ENCODE results near the gene CDT1.
A peak's percentile ranks its signal among the peaks of the same experiment; 100 is the strongest.

CDT1 gene

DNA sequence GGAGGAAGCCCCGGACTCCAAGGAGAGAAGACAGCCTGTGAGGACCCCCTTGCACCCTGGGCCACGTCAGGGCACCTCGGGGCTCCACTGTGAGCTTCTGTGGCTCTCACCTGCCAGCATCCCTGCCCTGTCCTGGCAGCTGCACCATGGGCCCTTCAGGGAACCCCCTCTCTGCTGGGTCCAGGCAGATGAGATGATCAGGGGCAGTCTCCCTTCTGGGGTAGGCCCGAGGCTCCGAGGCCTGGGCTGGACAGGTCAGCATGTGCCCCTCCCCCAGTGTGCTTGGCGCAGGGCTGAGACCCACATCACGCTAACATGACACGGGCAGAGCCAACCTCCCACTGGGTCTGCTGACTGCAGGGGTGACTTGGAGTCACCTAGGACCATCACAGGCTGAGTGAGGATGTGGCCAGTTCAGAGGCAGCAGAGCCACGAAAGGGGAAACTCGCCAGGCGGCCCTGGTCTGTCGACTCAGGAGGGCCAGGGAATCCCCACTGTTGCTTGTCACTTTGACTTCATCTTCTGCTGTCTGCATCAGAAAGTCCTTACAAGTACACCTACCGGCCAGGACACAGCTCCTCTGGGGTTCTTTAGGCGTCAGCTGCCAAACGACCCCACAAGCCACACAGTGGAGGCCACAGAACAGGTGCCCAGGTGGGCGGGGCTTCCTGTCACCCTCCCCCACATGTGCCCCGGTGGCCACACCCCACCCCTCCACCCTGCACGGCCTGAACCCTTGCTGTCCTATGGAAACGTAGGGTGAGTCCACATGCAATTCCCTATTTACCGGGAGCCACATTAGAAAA lies 50.9 kb downstream of the CDT1 start:
- Histone ChIP-seq H3K9me3 (replicated peaks in 1 of 2; ENCODE audit: control insufficient read depth in 2 of 2, insufficient read depth in 1 of 2, low read depth in 1 of 2, low read length in 2 of 2) (no peaks in the 10 kb centered on the region), H3K18ac (ENCODE audit: low read length) (no peak overlapping the region), H2AK5ac (ENCODE audit: low read depth, low read length) (no peak overlapping the region), H3K4me1 (ENCODE audit: control insufficient read depth in 2 of 2, insufficient read depth in 1 of 2, low read depth in 1 of 2, low read length in 2 of 2) (peaks cover 11 to 26% of the 10 kb centered on the region in 2 donors), H2BK12ac (ENCODE audit: low read length) (no peak overlapping the region), H4K8ac (ENCODE audit: low read depth, low read length) (no peak overlapping the region), H2AFZ (ENCODE audit: low read length) (no peak overlapping the region), H3K4me2 (ENCODE audit: insufficient read depth, low read length, poor library complexity, severe bottlenecking) (no peak overlapping the region), H3K27me3 (ENCODE audit: control insufficient read depth in 3 of 3, insufficient read depth in 3 of 3, low read depth in 1 of 3, low read length in 3 of 3) (no peaks in the 10 kb centered on the region), H3K23ac (ENCODE audit: low read depth, low read length, poor library complexity) (peak overlapping the region; percentile 27), H3K14ac (ENCODE audit: low read length) (no peak overlapping the region), H3K4ac (ENCODE audit: low read length) (no peak overlapping the region), H2BK120ac (ENCODE audit: low read depth, low read length) (no peak overlapping the region), H2BK15ac (ENCODE audit: low read length) (no peak overlapping the region), H4K91ac (ENCODE audit: low read depth, low read length, poor library complexity) (no peak overlapping the region), H2BK5ac (ENCODE audit: low read length) (no peak overlapping the region), H3K27ac (replicated peaks; ENCODE audit: low read length) (no peak overlapping the region), H3K4me3 (ENCODE audit: low read length in 2 of 2) (no peak overlapping the region), H3K9ac (ENCODE audit: low read depth, low read length, poor library complexity) (peak overlapping the region; percentile 34), H3K36me3 (replicated peaks in 1 of 2; ENCODE audit: control insufficient read depth in 2 of 2, insufficient read depth in 2 of 2, low read length in 2 of 2) (peaks cover 6 to 7% of the 10 kb centered on the region in 2 donors), H3K79me1 (ENCODE audit: low read depth, low read length) (peaks cover 16% of the 10 kb centered on the region)
- WGBS, 2 donors (ENCODE audit: extremely low coverage in 2 of 2, insufficient read length in 2 of 2, insufficient replicate concordance in 1 of 2), result no CpG with 5 or more reads among the region's 20 CpGs
- DNase-seq (ENCODE audit: low spot score), result no peak

DNA sequence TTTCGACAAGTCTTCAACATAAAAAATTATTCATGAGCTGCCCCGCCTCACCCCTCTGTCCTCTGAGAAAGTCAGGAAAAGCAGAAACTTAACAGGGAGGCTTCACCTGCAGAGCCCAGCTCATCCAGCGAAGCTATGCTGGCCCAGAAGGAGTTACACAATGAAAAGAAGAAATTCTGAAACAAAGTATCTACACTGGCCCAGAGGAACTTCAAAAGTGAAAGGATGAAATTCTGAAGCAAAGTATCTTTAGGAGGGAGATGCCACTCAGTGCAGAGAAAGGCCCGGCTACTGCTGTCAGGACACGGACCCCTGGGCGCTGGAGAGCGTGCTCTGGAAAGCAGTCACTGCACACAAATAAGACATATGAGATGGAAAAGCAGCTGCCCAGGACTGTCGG lies 51.6 kb downstream of the CDT1 start:
- Histone ChIP-seq H3K27ac (replicated peaks; ENCODE audit: low read length) (no peak overlapping the region), H3K36me3 (replicated peaks in 1 of 2; ENCODE audit: control insufficient read depth in 2 of 2, insufficient read depth in 2 of 2, low read length in 2 of 2) (peaks cover 12 to 14% of the 10 kb centered on the region in 2 donors), H4K8ac (ENCODE audit: low read depth, low read length) (no peak overlapping the region), H2BK120ac (ENCODE audit: low read depth, low read length) (no peak overlapping the region), H2AK5ac (ENCODE audit: low read depth, low read length) (no peak overlapping the region), H3K9me3 (replicated peaks in 1 of 2; ENCODE audit: control insufficient read depth in 2 of 2, insufficient read depth in 1 of 2, low read depth in 1 of 2, low read length in 2 of 2) (no peaks in the 10 kb centered on the region), H2AFZ (ENCODE audit: low read length) (no peak overlapping the region), H3K4ac (ENCODE audit: low read length) (no peak overlapping the region), H3K27me3 (ENCODE audit: control insufficient read depth in 3 of 3, insufficient read depth in 3 of 3, low read depth in 1 of 3, low read length in 3 of 3) (no peaks in the 10 kb centered on the region), H2BK5ac (ENCODE audit: low read length) (no peak overlapping the region), H2BK12ac (ENCODE audit: low read length) (no peak overlapping the region), H3K4me2 (ENCODE audit: insufficient read depth, low read length, poor library complexity, severe bottlenecking) (no peak overlapping the region), H4K91ac (ENCODE audit: low read depth, low read length, poor library complexity) (no peak overlapping the region), H3K4me3 (ENCODE audit: low read length in 2 of 2) (no peak overlapping the region), H3K9ac (ENCODE audit: low read depth, low read length, poor library complexity) (no peak overlapping the region), H3K18ac (ENCODE audit: low read length) (no peak overlapping the region), H3K23ac (ENCODE audit: low read depth, low read length, poor library complexity) (no peak overlapping the region), H3K14ac (ENCODE audit: low read length) (no peak overlapping the region), H3K4me1 (ENCODE audit: control insufficient read depth in 2 of 2, insufficient read depth in 1 of 2, low read depth in 1 of 2, low read length in 2 of 2) (peaks cover 11 to 26% of the 10 kb centered on the region in 2 donors), H3K79me1 (ENCODE audit: low read depth, low read length) (peaks cover 13% of the 10 kb centered on the region), H2BK15ac (ENCODE audit: low read length) (no peak overlapping the region)
- 100% methylated on average over 1 of the region's 8 CpGs for WGBS, 2 donors (ENCODE audit: extremely low coverage in 2 of 2, insufficient read length in 2 of 2, insufficient replicate concordance in 1 of 2)
- DNase-seq (ENCODE audit: low spot score), result no peak

DNA sequence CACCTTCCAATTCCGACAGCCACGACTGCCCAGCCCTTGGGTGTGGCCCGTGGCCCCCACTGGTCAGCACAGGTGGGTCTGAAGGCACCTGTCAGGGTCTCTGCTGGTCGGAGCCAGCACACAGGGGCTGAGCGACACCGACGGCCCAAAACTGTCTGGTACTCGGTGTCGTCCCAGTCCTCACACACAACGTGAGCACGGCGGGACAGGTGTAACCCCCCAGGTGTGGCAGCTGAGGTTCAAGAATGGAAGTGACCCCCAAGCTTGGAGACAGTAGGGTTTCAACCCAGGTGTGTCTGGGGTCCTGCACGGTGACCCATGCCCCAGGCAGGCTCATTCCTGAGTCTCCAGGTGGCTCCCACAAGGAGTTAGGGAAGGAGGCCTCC lies 52.1 kb downstream of the CDT1 start:
- peak overlapping the region; percentile 86 for H3K18ac ChIP-seq (ENCODE audit: low read length)
- H4K8ac ChIP-seq (ENCODE audit: low read depth, low read length), result no peak overlapping the region
- no peak overlapping the region for H2BK5ac ChIP-seq (ENCODE audit: low read length)
- H4K91ac ChIP-seq (ENCODE audit: low read depth, low read length, poor library complexity), result no peak overlapping the region
- no peaks in the 10 kb centered on the region for H3K9me3 ChIP-seq (replicated peaks in 1 of 2; ENCODE audit: control insufficient read depth in 2 of 2, insufficient read depth in 1 of 2, low read depth in 1 of 2, low read length in 2 of 2)
- peaks cover 13% of the 10 kb centered on the region for H3K79me1 ChIP-seq (ENCODE audit: low read depth, low read length)
- no peak for DNase-seq (ENCODE audit: low spot score)
- peak overlapping the region; percentile 45 for H2BK15ac ChIP-seq (ENCODE audit: low read length)
- peak overlapping the region; percentile 92 for H3K4me2 ChIP-seq (ENCODE audit: insufficient read depth, low read length, poor library complexity, severe bottlenecking)
- H3K4me1 ChIP-seq (ENCODE audit: control insufficient read depth in 2 of 2, insufficient read depth in 1 of 2, low read depth in 1 of 2, low read length in 2 of 2), result peaks cover 11 to 26% of the 10 kb centered on the region in 2 donors
- H2BK120ac ChIP-seq (ENCODE audit: low read depth, low read length), result no peak overlapping the region
- peak overlapping the region; percentile 46 for H3K4ac ChIP-seq (ENCODE audit: low read length)
- no peaks in the 10 kb centered on the region for H3K27me3 ChIP-seq (ENCODE audit: control insufficient read depth in 3 of 3, insufficient read depth in 3 of 3, low read depth in 1 of 3, low read length in 3 of 3)
- WGBS, 2 donors (ENCODE audit: extremely low coverage in 2 of 2, insufficient read length in 2 of 2, insufficient replicate concordance in 1 of 2), result no CpG with 5 or more reads among the region's 13 CpGs
- no peak overlapping the region for H2AFZ ChIP-seq (ENCODE audit: low read length)
- H3K36me3 ChIP-seq (replicated peaks in 1 of 2; ENCODE audit: control insufficient read depth in 2 of 2, insufficient read depth in 2 of 2, low read length in 2 of 2), result peaks cover 15 to 19% of the 10 kb centered on the region in 2 donors
- H2BK12ac ChIP-seq (ENCODE audit: low read length), result peak overlapping the region; percentile 49
- no peak overlapping the region for H3K27ac ChIP-seq (replicated peaks; ENCODE audit: low read length)
- peak overlapping the region; percentile 89 for H3K9ac ChIP-seq (ENCODE audit: low read depth, low read length, poor library complexity)
- peak overlapping the region; percentile 75 for H3K23ac ChIP-seq (ENCODE audit: low read depth, low read length, poor library complexity)
- H3K4me3 ChIP-seq (ENCODE audit: low read length in 2 of 2), result peak overlapping the region; percentile 52 to 87
- peak overlapping the region; percentile 74 for H2AK5ac ChIP-seq (ENCODE audit: low read depth, low read length)
- peak overlapping the region; percentile 64 for H3K14ac ChIP-seq (ENCODE audit: low read length)

DNA sequence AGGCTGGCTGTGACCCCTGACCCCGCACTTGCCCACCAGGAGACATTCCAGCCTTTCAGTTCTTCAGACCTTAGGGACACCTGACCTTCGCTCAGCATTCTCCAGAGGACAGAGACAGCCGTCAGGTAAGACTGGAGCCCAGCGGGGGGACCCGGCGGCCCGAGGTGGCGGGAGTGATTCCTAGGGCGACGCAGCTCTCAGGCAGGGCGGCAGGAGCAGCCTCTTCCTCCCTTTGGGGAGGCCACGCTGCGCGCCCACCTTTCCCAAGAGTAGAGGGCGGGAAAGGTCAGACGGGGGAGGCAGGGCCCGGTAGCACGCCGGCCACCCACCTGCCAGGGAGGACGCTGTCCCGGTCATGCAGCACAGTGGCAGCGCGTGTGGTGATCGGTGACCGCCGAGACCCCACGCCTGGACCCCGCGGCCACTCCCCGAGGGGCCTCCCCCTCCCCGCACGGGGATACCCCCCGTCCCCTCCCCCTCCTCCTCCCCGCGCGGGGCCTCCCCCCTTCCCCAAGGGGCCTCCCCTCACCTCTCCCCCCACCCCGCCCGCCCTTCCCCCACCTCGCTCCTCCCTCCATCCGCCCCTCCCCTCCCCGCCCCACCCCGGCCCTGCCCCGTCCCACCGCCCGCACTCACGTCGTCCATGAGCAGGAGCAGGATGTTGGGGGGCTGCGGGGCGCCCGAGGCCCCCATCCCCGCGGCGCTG lies 52.7 kb downstream of the CDT1 start:
- H4K91ac ChIP-seq (ENCODE audit: low read depth, low read length, poor library complexity), result no peak overlapping the region
- peak overlapping the region; percentile 92 for H2AFZ ChIP-seq (ENCODE audit: low read length)
- no peaks in the 10 kb centered on the region for H3K27me3 ChIP-seq (ENCODE audit: control insufficient read depth in 3 of 3, insufficient read depth in 3 of 3, low read depth in 1 of 3, low read length in 3 of 3)
- H3K14ac ChIP-seq (ENCODE audit: low read length), result peak overlapping the region; percentile 64
- peaks cover 16 to 25% of the 10 kb centered on the region in 2 donors for H3K36me3 ChIP-seq (replicated peaks in 1 of 2; ENCODE audit: control insufficient read depth in 2 of 2, insufficient read depth in 2 of 2, low read length in 2 of 2)
- peak overlapping the region; percentile 92 for H3K4me2 ChIP-seq (ENCODE audit: insufficient read depth, low read length, poor library complexity, severe bottlenecking)
- H2BK12ac ChIP-seq (ENCODE audit: low read length), result no peak overlapping the region
- peaks cover 13% of the 10 kb centered on the region for H3K79me1 ChIP-seq (ENCODE audit: low read depth, low read length)
- peak; percentile 37 for DNase-seq (ENCODE audit: low spot score)
- peak overlapping the region; percentile 86 for H3K18ac ChIP-seq (ENCODE audit: low read length)
- peak overlapping the region; percentile 46 for H3K4ac ChIP-seq (ENCODE audit: low read length)
- no peak overlapping the region for H3K27ac ChIP-seq (replicated peaks; ENCODE audit: low read length)
- H2AK5ac ChIP-seq (ENCODE audit: low read depth, low read length), result peak overlapping the region; percentile 74
- no peaks in the 10 kb centered on the region for H3K9me3 ChIP-seq (replicated peaks in 1 of 2; ENCODE audit: control insufficient read depth in 2 of 2, insufficient read depth in 1 of 2, low read depth in 1 of 2, low read length in 2 of 2)
- no CpG with 5 or more reads among the region's 53 CpGs for WGBS, 2 donors (ENCODE audit: extremely low coverage in 2 of 2, insufficient read length in 2 of 2, insufficient replicate concordance in 1 of 2)
- H4K8ac ChIP-seq (ENCODE audit: low read depth, low read length), result no peak overlapping the region
- peak overlapping the region; percentile 98 for H3K23ac ChIP-seq (ENCODE audit: low read depth, low read length, poor library complexity)
- peak overlapping the region; percentile 87 to 88 for H3K4me3 ChIP-seq (ENCODE audit: low read length in 2 of 2)
- H2BK15ac ChIP-seq (ENCODE audit: low read length), result peak overlapping the region; percentile 45
- H2BK5ac ChIP-seq (ENCODE audit: low read length), result no peak overlapping the region
- H2BK120ac ChIP-seq (ENCODE audit: low read depth, low read length), result no peak overlapping the region
- peak overlapping the region; percentile 89 for H3K9ac ChIP-seq (ENCODE audit: low read depth, low read length, poor library complexity)
- H3K4me1 ChIP-seq (ENCODE audit: control insufficient read depth in 2 of 2, insufficient read depth in 1 of 2, low read depth in 1 of 2, low read length in 2 of 2), result peaks cover 11 to 26% of the 10 kb centered on the region in 2 donors

Measured in neuronal stem cell (in vitro differentiated cells).